GM18870 (cell line): Measurements from ENCODE around the gene S100A11.

Source experiments
- ATAC-seq: cut with Tn5 transposase; IDR thresholded peaks from one replicate; pipeline ENCODE4 v1.9.1; 2021; ENCODE audit warnings: moderate library complexity; ENCODE audit not compliant: unreplicated experiment

S100A11 gene

GRCh38 chr1:152039886-152040285 is 3.1 kb upstream of the S100A11 start:
- no peak for ATAC-seq

GRCh38 chr1:152039461-152039860 is 2.7 kb upstream of the S100A11 start:
- no peak for ATAC-seq

GRCh38 chr1:152038871-152039270 is 2.1 kb upstream of the S100A11 start:
- no peak for ATAC-seq

GRCh38 chr1:152035539-152036266 is 1.1 kb downstream of the S100A11 start:
- no peak for ATAC-seq

- ATAC-seq = peak; percentile 49
These were observed 1.9 kb downstream of the S100A11 start for GRCh38 chr1:152034654-152035538.

- peak; percentile 16 for ATAC-seq
These were observed 2.5 kb downstream of the S100A11 start for GRCh38 chr1:152034324-152034653.

- ATAC-seq = no peak
These were observed 6.9 kb downstream of the S100A11 start for GRCh38 chr1:152029929-152030211.

GRCh38 chr1:152029144-152029928 is 7.5 kb downstream of the S100A11 start:
- ATAC-seq = no peak

- no peak for ATAC-seq
These were observed 9.9 kb downstream of the S100A11 start for GRCh38 chr1:152026895-152027294.

- ATAC-seq = no peak
These were observed 12.6 kb downstream of the S100A11 start for GRCh38 chr1:152024223-152024622.

- ATAC-seq = no peak
These were observed 13.6 kb downstream of the S100A11 start for GRCh38 chr1:152023221-152023620.

- no peak for ATAC-seq
These were observed 14.3 kb downstream of the S100A11 start for GRCh38 chr1:152022474-152022873.

GRCh38 chr1:152021569-152021968 is 15.2 kb downstream of the S100A11 start:
- no peak for ATAC-seq

GRCh38 chr1:152020849-152021248 is 16.0 kb downstream of the S100A11 start:
- ATAC-seq = no peak

- no peak for ATAC-seq
These were observed 18.3 kb downstream of the S100A11 start for GRCh38 chr1:152018537-152018936.

GRCh38 chr1:152015766-152016165 is 21.0 kb downstream of the S100A11 start:
- ATAC-seq = no peak

- no peak for ATAC-seq
These were observed 21.9 kb downstream of the S100A11 start for GRCh38 chr1:152014943-152015342.

- no peak for ATAC-seq
These were observed 23.1 kb downstream of the S100A11 start for GRCh38 chr1:152013664-152014237.

- ATAC-seq = no peak
These were observed 27.1 kb downstream of the S100A11 start for GRCh38 chr1:152009691-152010090.

GRCh38 chr1:152007047-152007446 is 29.8 kb downstream of the S100A11 start:
- no peak for ATAC-seq

- ATAC-seq = no peak
These were observed 31.4 kb downstream of the S100A11 start for GRCh38 chr1:152005360-152005912.
